Stimulated activated CD4-positive, alpha-beta T cell treated with anti-CD3 and anti-CD28 coated beads, Interleukin-12 subunit alpha, Interleukin-12 subunit beta, amount 100 ng/mL, for 24 hours (primary cell): ENCODE data around the gene COL9A3.
A peak's percentile ranks its signal among the peaks of the same experiment; 100 is the strongest.

Experiments
- DNase-seq, 2 experiments: peaks; one replicate each; pipeline ENCODE4 v3.0.0-alpha.2; 2020; ENCODE audit warnings: low read depth in 2 of 2

Gene COL9A3

DNA sequence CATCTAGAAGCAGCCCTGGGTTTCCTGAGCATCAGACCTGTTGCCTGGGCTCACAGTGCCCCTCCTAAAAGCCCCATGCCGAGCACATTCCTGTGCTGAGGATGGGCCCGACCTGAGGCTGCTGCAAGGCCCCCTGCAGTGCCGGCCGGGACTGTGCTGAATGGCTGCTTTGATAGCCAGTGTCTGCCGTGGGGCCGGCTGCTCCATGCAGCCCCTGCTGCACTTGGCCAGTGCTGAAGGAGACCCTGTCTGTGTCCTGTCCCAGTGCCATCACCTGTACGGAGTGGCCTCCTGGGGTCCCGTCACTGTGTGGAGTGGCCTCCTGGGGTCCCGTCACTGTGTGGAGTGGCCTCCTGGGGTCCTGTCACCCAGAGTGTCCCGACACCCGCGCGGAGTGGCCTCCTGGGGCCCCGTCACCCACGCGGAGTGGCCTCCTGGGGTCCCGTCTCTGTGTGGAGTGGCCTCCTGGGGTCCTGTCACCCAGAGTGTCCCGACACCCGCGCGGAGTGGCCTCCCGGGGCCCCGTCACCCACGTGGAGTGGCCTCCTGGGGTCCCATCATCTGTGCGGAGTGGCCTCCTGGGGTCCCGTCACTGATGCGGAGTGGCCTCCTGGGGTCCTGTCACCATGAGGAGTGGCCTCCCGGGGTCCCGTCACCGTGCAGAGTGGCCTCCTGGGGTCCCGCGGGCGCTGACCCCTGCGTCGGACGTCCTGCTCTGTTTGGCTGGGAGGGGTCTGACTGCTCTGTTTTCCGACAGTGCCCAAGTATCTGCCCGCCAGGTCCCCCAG, 7.0 kb downstream of the COL9A3 start:
- DNase-seq: no peak

DNA sequence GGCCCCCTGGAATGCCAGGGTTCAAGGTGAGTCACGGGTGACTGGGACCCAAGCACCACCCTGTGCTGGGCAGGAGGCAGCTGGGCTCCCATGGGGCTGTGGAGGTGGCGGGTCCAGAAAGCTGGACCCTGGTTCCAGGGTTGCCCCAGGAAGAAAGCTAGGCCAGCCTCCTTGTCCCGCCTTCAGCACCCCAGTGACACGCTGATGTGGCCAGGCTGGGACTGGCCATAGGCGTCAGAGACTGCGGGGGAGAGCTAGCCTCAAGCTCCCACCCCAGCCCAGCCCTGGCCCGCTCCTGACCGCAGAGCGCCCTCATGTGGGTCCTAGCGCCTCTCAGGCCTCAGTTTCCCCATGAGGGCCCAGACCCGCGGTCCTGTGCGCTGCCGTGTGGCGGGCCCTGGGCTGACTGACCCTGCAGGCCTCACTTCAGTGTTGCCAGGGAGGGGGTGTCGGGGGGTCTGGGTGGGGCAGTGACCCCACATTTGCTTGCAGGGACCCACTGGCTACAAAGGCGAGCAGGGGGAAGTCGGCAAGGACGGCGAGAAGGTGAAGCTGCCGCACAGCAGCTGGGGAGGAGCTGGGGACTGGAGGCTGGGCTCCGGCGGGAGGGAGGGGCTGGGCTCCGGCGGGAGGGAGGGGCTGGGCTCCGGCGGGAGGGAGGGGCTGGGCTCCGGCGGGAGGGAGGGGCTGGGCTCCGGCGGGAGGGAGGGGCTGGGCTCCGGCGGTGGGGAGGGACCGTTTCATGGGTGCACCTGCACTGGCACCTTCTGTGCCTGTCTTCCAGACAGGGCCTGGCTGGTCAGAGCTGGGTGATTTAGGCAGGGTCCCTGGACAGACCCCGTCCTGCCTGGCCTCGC, 7.9 kb downstream of the COL9A3 start:
- peak; percentile 24 to 30 for DNase-seq

DNA sequence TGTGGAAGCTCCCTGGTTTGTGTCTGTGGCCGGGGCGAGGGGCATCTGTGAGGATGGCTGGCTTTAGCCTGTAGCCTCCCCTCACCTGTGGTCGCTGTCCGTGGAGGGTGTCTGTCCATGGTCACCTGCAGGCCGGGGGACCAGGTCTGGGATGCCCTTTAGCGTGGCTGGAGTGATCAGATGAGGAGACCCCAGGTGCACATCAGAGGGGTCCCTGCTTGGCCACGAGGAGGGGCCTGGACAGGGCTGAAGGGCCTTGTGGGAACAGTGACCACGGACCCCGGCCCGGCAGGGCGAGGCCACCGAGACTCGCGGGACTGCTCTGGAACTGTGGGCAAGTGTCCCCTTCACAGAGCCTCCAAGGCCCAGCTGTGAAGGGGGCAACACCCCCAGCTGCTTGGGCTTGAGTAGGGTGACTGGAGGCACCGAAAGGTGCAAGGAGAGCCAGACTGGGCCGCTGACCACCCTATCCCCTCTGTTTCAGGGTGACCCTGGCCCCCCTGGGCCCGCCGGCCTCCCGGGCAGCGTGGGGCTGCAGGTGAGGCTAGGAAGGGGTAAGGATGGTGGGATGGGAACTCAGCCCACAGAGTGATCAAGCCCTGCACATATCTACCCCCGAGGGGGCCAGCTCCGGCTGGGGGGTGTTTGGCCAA, 8.6 kb downstream of the COL9A3 start:
- no peak for DNase-seq

DNA sequence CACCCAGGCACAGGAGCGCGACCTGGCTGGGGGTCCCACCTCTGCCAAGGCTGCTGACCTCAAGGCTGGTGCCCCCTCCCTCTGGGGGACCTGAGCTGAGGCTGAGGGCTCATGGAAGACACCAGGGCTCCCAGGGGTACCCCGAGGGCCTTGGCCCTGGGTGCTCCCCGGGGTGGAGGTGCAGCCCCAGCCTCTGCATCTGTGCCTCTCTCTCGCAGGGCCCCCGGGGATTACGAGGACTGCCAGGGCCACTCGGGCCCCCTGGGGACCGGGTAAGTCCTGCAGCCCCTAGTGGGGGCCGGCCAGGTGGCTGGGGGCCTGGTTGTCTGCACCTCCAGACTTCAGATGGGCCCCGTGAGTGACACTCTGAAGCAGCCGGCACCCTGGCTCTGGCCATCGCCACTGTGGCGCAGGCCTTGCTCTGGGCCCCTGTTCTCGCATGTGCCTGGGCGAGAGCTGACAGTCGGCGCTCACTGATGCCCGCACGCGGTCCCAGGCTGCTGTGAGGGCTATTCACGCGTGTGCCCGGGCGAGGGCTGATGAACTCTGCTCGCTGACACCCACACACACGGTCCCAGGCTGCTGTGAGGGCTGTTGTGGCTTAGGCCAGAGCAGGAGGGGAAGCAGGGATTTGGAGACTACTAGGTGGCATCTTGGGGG, 9.3 kb downstream of the COL9A3 start:
- DNase-seq: no peak

DNA sequence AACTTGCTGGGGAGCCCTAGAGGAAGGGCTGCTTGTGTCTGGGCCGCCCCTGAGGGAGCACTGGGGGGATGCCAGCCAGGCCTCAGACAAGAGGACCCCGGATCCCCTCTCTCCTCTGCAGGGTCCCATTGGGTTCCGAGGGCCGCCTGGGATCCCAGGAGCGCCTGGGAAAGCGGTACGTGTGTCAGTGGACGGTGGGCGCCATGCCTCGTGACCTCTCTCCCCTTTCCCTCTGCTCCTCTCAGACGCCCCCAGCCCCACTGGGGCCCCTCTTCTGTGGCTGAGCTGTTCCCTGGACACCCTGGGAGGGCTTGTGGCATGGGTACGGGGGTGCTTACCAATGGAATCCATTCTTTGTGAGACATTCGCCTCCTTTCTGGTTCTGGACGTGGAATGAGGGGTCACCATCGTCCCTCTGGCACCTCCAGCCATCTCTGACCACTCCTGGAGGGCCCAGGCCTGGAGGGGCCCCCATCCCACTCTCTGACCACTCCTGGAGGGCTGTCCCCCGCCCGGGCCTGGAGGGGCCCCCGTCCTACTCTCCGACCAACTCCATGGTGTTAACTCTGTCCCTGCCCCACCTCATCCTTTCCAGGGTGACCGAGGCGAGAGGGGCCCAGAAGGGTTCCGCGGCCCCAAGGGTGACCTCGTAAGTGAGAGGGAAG, 9.9 kb downstream of the COL9A3 start:
- DNase-seq: no peak

GRCh38 chr20:62827311-62828038, 10.6 kb downstream of the COL9A3 start:
- no peak for DNase-seq

DNA sequence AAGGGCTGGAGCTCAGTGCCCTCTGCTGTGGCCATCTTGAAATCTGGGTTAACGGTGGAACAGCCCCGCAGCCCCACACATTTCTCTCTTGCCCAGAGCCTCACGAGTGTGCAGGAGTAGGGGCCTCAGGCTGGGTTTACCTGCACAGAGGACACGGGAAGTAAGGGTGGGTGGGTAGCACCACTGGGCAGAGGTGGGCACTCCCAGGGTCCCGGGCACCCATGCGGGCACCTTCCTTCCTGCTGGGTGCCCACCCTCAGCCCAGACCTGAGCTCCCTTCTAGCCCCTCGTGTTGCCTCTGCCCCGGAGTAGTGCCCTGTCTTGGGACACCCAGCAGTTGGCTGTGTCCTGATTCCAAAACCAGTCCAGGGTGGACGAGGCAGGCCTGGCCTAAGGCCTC, 11.2 kb downstream of the COL9A3 start:
- no peak for DNase-seq

DNA sequence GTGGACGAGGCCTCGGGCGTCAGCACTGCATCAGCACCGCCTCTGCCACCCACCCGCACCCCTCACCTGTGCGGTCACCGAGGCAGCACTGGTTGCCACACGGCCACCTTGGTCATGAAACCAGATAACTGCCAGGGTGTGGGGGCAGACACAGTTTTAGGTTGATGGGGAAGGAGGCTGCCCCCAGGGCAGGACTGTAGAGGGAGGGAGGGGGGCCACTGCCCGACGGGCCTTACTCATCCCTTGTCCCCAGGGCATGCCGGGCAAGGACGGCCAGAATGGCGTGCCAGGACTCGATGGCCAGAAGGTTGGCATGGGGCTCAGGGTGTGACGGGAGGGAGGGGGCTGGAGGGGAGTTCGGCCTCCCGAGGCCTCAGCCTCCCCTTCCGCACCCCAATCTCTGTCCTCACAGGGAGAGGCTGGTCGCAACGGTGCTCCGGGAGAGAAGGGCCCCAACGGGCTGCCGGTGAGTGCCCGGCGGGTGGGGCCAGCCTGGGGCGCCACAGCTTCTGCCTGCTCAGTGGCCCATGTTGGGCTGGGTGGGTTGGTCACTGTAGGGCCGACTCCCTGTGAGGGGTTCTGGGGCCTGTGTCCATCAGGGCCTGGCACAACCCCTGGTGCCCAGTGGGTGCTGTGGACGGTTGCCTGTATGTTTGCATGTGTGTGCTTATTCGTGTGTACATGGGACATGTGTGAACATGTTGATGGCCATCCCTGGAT, 11.8 kb downstream of the COL9A3 start:
- no peak for DNase-seq

DNA sequence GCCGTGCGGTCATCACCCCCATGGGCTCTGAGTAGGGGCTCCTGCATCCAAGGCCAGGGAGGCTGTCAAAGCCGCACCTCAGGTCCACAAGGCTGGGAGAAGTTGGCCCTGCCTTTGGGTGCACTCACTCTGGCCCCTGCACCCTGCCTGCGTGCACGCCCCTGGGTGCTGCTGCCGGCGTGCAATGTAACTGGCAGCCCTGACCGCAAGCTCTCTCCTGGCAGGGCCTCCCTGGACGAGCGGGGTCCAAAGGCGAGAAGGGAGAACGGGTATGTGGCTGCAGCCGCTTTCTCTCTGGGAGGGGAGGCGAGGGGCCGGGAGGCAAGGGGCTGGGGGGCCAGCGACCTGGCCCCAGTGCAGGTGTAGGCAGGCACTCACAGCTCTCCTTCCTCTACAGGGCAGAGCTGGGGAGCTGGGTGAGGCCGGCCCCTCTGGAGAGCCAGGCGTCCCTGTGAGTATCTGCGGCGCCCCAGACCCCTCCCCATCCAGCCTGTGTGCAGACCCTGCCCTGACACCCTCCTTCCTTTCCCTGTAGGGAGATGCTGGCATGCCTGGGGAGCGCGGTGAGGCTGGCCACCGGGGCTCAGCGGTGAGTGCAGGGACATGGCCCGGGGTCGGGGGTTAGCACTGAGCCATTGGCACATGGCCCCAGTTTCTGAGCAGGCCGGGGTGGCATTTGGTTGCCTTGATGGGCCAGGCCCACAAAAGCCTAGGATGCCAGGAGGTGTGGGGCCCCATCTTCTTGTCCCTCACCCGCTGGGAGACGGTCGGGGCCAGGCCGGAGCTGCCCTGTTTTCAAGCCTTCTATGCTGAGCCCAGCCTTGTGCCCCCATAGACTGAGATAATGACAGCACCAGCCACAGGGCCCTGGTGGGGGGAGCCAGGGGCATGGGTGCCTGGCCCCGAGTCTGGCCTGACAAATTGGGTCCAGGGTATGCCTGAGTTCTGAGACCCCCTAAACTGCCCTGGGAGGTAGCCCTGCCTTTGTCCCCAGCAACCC, 12.7 kb downstream of the COL9A3 start:
- no peak for DNase-seq

GRCh38 chr20:62830251-62830650, 13.4 kb downstream of the COL9A3 start:
- no peak for DNase-seq

DNA sequence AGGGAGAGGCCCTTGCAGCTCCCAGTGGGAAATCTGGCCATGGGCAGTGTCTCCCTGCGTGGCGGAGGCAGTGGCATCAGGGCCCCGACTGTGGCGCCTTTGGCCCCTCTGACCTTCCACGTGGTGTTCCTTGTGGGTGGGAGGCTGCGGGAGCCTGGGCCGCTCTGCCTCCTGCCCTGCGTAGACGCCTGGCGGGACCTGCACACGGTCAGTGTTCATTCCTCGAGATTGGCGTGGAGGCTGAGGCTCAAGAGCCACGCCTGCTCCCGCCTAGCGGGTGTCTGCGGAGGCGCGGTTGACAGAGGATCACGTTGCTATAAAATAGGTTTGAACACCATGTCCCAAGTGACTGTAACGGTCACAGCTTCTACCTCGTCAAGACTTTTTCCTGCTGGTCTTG, 14.0 kb downstream of the COL9A3 start:
- no peak for DNase-seq

- no peak for DNase-seq
Observed at GRCh38 chr20:62831361-62831788, 14.5 kb downstream of the COL9A3 start.

GRCh38 chr20:62831854-62832211, 15.0 kb downstream of the COL9A3 start:
- DNase-seq: no peak

- peak in 1 of 2 experiments; percentile 30 for DNase-seq
Observed at GRCh38 chr20:62832212-62832922, 15.5 kb downstream of the COL9A3 start.

DNA sequence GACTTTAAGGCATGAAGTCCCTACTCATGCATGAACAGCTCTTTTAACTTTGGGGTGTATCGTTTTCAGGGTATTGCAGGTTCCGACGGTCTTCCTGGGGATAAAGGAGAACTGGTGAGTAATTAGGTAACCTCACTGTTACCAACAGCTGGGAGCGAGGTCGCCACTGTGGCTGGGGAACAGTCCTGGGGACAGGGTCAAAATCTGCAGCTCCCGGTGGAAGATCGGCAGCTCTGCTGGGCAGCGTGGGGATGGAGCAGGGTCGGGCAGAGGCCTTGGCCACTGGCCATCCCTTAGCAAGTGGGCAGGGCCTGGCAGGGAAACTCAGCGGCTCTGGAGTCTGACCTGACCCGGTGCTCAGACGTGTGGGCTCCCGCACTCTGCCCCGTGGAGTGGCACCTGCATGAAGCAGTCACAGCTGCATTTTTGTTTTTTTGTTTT, 16.1 kb downstream of the COL9A3 start:
- no peak for DNase-seq

DNA sequence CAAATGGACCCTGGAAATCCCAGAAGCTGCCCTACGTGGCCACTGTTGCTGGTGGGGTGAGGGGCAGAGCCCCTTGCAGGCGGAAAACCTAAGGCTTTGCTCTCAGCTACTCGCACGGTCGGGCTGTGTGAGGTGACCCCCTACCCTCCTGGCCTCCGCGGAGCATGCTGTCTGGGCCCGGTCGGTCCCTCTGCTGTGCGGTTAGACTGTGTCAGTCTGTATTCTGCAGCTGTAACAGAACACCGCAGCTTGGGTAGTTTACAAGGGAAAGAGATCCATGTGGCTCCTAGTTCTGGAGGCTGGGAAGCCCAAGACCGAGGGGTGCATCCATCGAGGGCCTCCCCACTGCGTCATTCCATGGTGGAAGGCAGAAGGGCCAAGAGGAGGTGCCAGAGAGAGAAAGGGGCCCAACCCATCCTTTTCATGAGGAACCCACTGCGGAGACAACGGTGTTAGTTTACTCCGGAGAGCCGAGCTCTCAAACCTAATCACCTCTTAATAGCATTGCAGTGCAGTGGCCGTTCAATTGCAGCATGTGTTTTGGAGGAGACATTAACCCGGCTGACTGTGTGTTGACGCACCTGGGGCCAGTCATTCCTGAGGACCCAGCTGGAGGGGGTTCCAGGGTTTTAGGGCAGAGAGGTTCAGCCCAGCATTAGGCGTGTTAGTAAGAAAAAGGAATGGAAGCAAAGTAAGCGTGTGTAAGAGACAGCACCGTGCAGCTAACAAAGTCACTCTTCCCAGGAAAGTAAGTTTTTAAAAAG, 18.3 kb downstream of the COL9A3 start:
- no peak for DNase-seq
